ENCODE results near the gene TMEM259. TPM values are rescaled to one million over a fixed set of nuclear protein-coding genes. Genes with fewer than 3 reads are reported as not detected.

Gene TMEM259
- total RNA-seq, 4 donors from 2014 or later = 146 to 179 (median 154) TPM

GRCh38 chr19:1006711-1007398 is 14.1 kb downstream of the TMEM259 start:
- ATAC-seq = no peak
- WGBS, 2 donors (ENCODE audit: low coverage in 1 of 2) = 74 to 82% methylated on average over 9 to 13 of the region's 27 CpGs
- Histone ChIP-seq H3K36me3 (peaks cover 0 to 34% of the 10 kb centered on the region in 2 donors), H3K4me3 (no peak overlapping the region), H3K4me1 (peaks cover 0 to 2% (median 0%) of the 10 kb centered on the region in 3 donors), H3K27me3 (peaks cover 26% of the 10 kb centered on the region), H3K9me3 (no peaks in the 10 kb centered on the region), H3K27ac (no peak overlapping the region)
- TF ChIP-seq POLR2A (IDR thresholded peaks at IDR 0.05) (no peak), POLR2AphosphoS5 (IDR thresholded peaks at IDR 0.05) (no peak), EP300 (IDR thresholded peaks at IDR 0.05) (no peak), CTCF (IDR thresholded peaks at IDR 0.05) (no peak)

- H3K4me1 ChIP-seq = peaks cover 0 to 20% (median 8%) of the 10 kb centered on the region in 3 donors
- peaks cover 44% of the 10 kb centered on the region for H3K27me3 ChIP-seq
- H3K4me3 ChIP-seq = no peak overlapping the region
- H3K9me3 ChIP-seq = no peaks in the 10 kb centered on the region
- TF ChIP-seq POLR2A (IDR thresholded peaks at IDR 0.05) = no peak
- no peak for TF ChIP-seq CTCF (IDR thresholded peaks at IDR 0.05)
- no peak for TF ChIP-seq POLR2AphosphoS5 (IDR thresholded peaks at IDR 0.05)
- no peak for TF ChIP-seq EP300 (IDR thresholded peaks at IDR 0.05)
- ATAC-seq = no peak
- 93% methylated on average over 17 of the region's 70 CpGs; no CpG with 5 or more reads in 1 of the 2 donors for WGBS, 2 donors (ENCODE audit: low coverage in 1 of 2)
- H3K36me3 ChIP-seq = peaks cover 0 to 15% of the 10 kb centered on the region in 2 donors
- H3K27ac ChIP-seq = no peak overlapping the region
Measured at GRCh38 chr19:1004803-1005664, 15.9 kb downstream of the TMEM259 start.

- peaks cover 0 to 21% (median 9%) of the 10 kb centered on the region in 3 donors for H3K4me1 ChIP-seq
- H3K27ac ChIP-seq = no peak overlapping the region
- no peaks in the 10 kb centered on the region for H3K9me3 ChIP-seq
- H3K36me3 ChIP-seq = peaks cover 0 to 8% of the 10 kb centered on the region in 2 donors
- WGBS, 2 donors (ENCODE audit: low coverage in 1 of 2) = 65 to 72% methylated on average over 2 to 4 of the region's 32 CpGs
- ATAC-seq = no peak
- TF ChIP-seq EP300 (IDR thresholded peaks at IDR 0.05) = no peak
- TF ChIP-seq POLR2A (IDR thresholded peaks at IDR 0.05) = no peak
- no peak for TF ChIP-seq CTCF (IDR thresholded peaks at IDR 0.05)
- no peak for TF ChIP-seq POLR2AphosphoS5 (IDR thresholded peaks at IDR 0.05)
- H3K4me3 ChIP-seq = no peak overlapping the region
- H3K27me3 ChIP-seq = peaks cover 52% of the 10 kb centered on the region
Measured at GRCh38 chr19:1004204-1004802, 16.6 kb downstream of the TMEM259 start.

- no peaks in the 10 kb centered on the region for H3K36me3 ChIP-seq
- no peak overlapping the region for H3K4me3 ChIP-seq
- H3K9me3 ChIP-seq = no peaks in the 10 kb centered on the region
- no peak for ATAC-seq
- no peak for TF ChIP-seq POLR2A (IDR thresholded peaks at IDR 0.05)
- no peak for TF ChIP-seq EP300 (IDR thresholded peaks at IDR 0.05)
- TF ChIP-seq POLR2AphosphoS5 (IDR thresholded peaks at IDR 0.05) = no peak
- no peak for TF ChIP-seq CTCF (IDR thresholded peaks at IDR 0.05)
- H3K4me1 ChIP-seq = peaks cover 0 to 21% (median 9%) of the 10 kb centered on the region in 3 donors
- 81% methylated on average over 5 of the region's 37 CpGs; no CpG with 5 or more reads in 1 of the 2 donors for WGBS, 2 donors (ENCODE audit: low coverage in 1 of 2)
- H3K27me3 ChIP-seq = peaks cover 62% of the 10 kb centered on the region
- H3K27ac ChIP-seq = no peak overlapping the region
Measured at GRCh38 chr19:1003283-1003682, 17.6 kb downstream of the TMEM259 start.

Measured in gastroesophageal sphincter (tissue), 4 donors.